ENCODE data around the gene APOBEC3B.
A peak's percentile ranks its signal among the peaks of the same experiment; 100 is the strongest.
"Not testable (repeated sequence)": the region's sequence is repeated elsewhere in the genome, so short reads cannot be mapped to it uniquely, and the experiment has no call there.

APOBEC3B gene

GRCh38 chr22:38981992-38982927 is at the start of gene APOBEC3B:
Gene APOBEC3B (plus strand): TSS chr22:38982347. CDS start chr22:38982454, 107 bp downstream.
- DNase-seq, result peak; percentile 98

DNA sequence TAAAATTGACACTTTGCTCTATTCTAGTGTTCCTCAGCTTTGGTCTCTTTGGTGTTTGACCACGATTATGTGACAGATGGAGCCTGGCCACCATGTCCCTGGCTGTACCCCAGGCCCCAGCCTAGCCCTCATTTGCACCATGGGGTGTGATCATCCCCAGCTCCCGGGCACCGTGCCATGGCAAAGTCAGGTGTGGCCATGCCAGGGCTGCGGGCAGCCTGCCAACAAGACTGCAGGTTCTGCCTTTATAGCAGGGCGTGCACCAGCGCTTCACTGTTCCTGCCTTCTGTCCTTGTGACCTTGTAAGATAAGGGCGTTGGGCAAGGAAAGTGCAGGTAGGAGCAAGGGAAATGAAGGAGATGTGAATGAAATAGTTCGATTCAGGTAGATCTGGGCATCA is 47.1 kb upstream of the APOBEC3B start:
- DNase-seq, result no peak

- no peak for DNase-seq
Observed at GRCh38 chr22:38935616-38936015, 46.5 kb upstream of the APOBEC3B start.

- DNase-seq, result no peak
Observed at GRCh38 chr22:38936562-38936961, 45.6 kb upstream of the APOBEC3B start.

DNA sequence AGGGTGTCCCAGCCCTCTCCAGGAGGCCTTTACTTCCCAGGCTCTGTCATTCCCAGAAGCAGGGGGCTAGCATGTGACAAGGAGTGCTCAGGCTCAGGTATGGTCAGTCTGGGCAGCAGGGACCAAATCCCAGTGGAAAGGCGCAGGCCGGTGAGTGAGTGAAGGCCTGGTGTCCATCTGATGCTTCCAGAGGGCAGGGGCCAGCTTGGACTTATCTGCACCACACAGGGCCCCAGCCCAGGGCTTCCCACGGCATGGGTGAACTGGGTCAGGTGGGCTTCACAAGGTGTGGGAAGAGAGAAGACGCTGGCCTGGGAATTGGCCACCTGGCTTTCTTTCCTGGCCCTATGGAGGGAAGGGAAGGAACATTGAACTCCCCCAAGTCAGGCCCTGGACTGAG is 45.1 kb upstream of the APOBEC3B start:
- DNase-seq, result no peak

- no peak for DNase-seq
Observed at GRCh38 chr22:38937541-38937940, 44.6 kb upstream of the APOBEC3B start.

GRCh38 chr22:38938221-38938620 is 43.9 kb upstream of the APOBEC3B start:
- DNase-seq, result no peak

- no peak for DNase-seq
Observed at GRCh38 chr22:38938925-38939324, 43.2 kb upstream of the APOBEC3B start.

- peak; percentile 69 for DNase-seq
Observed at GRCh38 chr22:38940811-38941384, 41.2 kb upstream of the APOBEC3B start.

- peak; percentile 70 for DNase-seq
Observed at GRCh38 chr22:38941488-38941987, 40.6 kb upstream of the APOBEC3B start.

GRCh38 chr22:38942702-38943101 is 39.4 kb upstream of the APOBEC3B start:
- DNase-seq, result no peak

- DNase-seq, result peak; percentile 24
Observed at GRCh38 chr22:38943201-38943600, 38.9 kb upstream of the APOBEC3B start.

DNA sequence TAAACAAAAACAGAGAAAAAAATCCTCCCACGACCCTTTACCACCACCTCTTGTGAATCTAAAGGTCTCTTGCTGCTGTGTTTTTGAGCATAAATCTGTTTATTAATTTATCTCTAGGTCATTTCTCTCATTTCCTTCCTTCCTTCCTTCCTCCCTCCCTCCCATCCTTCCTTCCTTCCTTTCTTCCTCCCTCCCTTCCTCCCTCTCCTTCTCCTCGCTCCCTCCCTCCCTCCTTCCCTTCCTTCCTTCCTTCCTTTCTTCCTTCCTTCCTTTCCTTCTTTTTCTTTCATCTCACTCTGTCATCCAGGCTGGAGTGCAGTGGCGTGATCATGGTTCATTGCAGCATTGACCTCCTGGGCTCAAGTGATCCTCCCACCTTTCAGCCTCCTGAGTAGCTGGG is 38.3 kb upstream of the APOBEC3B start:
- no peak for DNase-seq

- DNase-seq, result no peak
Observed at GRCh38 chr22:38944653-38945052, 37.5 kb upstream of the APOBEC3B start.

GRCh38 chr22:38945706-38946338 is 36.3 kb upstream of the APOBEC3B start:
- DNase-seq, result not testable (repeated sequence)

DNA sequence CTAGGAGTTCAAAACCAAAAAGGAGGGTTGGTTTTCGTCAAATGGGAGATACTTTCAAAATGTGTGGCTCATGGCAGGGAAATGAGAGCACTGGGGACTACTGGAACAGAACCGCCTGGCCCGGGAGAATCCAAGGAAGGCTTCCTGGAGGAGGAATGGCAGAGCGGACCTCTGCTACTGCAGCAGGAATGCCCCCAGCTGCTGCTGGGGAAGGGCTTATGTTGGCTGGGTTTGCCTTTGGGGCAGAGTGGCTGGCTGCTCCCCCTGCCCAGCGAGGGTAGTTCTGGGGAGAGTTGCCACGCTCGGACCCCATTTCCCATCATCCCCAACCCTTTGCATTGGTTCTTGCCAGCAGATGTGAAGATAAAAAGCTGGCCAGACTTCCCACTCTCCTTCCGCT is 35.4 kb upstream of the APOBEC3B start:
- DNase-seq, result no peak

DNA sequence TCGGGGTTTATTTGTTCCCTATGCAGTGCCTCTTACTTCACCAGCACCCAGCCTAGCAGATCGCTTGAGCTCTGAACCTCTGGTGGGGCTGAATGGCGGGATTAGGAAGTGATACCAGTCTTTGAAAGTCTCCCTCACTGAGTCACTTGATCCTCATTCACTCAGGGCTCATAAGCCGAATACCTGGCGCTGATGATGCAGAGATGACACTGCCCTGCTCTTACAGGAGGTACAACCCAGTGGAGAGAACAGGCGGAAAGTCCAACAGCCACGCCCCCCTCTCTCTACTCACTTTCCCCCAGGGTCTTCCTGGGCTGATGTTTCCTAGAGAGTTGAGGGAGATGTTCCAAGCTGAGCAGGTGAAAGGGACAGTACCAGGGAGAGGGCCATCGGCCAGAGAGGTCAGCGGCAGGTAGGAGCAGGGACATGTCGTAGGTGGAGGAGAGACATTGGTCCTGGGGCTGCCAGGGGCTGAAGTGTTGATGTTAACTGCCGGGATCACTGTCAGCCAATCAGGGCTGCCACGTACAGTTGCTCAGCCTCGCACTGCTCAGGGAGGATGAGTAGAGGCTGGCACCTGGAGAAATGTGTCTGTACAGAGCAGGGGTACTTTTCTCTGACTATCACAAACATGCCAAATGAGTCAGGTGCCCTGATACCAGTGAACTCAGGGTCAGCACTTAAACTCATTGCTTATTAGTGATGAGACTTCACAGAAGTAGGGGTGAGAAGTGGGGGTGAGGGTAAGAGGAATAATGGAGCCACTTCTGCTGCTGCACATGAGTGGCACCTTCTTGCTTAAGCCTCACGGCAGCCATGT is 34.6 kb upstream of the APOBEC3B start:
- DNase-seq, result no peak

GRCh38 chr22:38948181-38948940 is 33.8 kb upstream of the APOBEC3B start:
- DNase-seq, result no peak

- DNase-seq, result no peak
Observed at GRCh38 chr22:38949889-38950405, 32.2 kb upstream of the APOBEC3B start.

DNA sequence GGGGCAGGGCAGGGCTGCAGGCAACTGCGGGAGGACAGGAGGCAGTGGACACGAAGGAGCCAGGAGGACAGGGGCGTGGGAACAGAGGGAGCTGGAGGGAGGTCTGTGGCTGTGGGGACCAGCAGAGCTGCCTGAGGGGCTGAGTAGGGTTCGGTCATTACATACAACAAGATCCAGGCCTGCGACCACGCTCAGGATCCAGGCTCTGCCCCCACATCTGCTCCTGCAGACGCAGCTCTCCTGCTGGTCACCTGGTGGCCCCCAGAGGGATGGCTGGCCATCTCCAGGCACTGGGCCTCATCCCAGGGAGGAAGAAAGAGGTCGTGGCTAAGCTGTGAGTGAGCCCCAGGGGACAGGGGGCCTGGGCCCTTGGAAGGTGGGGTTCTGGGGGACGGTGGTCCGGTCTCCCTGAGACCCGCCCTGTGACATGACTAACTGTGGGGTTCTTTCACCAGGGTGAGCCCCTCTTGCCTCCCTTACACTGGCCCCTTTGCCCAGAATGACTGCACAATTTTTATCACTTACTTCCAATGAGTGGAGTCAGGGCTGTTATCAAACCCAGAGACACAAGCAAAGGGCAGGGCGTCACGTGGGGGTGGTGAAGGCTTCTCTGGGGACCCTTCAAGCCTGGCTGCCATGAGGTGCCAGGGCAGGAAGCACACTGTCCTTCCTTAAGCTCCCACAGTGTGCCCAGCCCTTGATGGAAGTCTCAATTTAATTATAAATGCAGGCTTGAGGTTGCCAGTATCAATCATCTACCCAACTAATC is 31.4 kb upstream of the APOBEC3B start:
- peak; percentile 20 for DNase-seq

- peak; percentile 21 for DNase-seq
Observed at GRCh38 chr22:38951734-38952133, 30.4 kb upstream of the APOBEC3B start.

Measured in OCI-M1 (cell line).